Ovary (tissue), 3 donors: ENCODE data around the gene SPRED1.

ENCODE experiments used
- EP300 ChIP-seq: sonication (generic); formaldehyde crosslinking; IDR thresholded peaks from one replicate; pipeline ENCODE4 v1.6.1; 2017; ENCODE audit warnings: antibody characterized with exemption
- TF ChIP-seq, protein P1 (sequence below), 3 donors: fragments of 450-650 bp in 2 of 3; fragments of 200-600 bp in 1 of 3; IDR thresholded peaks; one replicate each; pipeline versions ENCODE4 v1.5.1 to v1.8.0; 2016 to 2022; ENCODE audit warnings: antibody characterized with exemption in 3 of 3, mild to moderate bottlenecking in 1 of 3
- donor health status: DM: no; HTN: no; CAD: no.

DNA sequence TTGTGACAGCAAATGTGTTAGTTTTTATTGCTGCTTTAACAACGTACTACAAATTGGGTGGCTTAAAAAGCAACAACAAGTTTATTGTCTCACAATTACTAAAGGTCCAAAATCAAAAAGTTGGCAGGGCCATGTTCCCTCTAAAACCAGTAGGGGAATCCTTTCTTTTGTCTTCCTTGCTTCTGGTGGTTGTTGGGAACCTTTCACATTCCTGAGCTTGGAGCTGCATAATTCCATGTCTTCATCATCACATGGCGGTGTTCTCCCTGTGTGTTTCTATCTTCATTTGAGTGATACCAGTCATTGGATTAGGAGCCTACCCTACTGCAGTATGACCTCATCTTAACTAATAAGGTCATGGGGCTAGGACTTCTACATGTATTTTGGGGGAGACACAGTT is 7.4 kb downstream of the SPRED1 start:
- TF ChIP-seq, protein P1, sequence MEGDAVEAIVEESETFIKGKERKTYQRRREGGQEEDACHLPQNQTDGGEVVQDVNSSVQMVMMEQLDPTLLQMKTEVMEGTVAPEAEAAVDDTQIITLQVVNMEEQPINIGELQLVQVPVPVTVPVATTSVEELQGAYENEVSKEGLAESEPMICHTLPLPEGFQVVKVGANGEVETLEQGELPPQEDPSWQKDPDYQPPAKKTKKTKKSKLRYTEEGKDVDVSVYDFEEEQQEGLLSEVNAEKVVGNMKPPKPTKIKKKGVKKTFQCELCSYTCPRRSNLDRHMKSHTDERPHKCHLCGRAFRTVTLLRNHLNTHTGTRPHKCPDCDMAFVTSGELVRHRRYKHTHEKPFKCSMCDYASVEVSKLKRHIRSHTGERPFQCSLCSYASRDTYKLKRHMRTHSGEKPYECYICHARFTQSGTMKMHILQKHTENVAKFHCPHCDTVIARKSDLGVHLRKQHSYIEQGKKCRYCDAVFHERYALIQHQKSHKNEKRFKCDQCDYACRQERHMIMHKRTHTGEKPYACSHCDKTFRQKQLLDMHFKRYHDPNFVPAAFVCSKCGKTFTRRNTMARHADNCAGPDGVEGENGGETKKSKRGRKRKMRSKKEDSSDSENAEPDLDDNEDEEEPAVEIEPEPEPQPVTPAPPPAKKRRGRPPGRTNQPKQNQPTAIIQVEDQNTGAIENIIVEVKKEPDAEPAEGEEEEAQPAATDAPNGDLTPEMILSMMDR (IDR thresholded peaks at IDR 0.05): no peak
- TF ChIP-seq EP300: no peak
